Muscle layer of colon (tissue), 2 donors: ENCODE data around the gene LINGO4.

Source experiments
- H3K27ac ChIP-seq: one replicate; pipeline ENCODE4 v1.7.0; 2013; ENCODE audit warnings: low read depth, mild to moderate bottlenecking, low read length, moderate library complexity
- H3K27me3 ChIP-seq, 2 donors: one replicate each; pipeline ENCODE4 v1.7.0; 2013; ENCODE audit warnings: low read length in 2 of 2, mild to moderate bottlenecking in 2 of 2; ENCODE audit not compliant: insufficient read depth in 2 of 2, control insufficient read depth in 1 of 2
- H3K36me3 ChIP-seq: one replicate; pipeline ENCODE4 v1.7.0; 2013; ENCODE audit warnings: mild to moderate bottlenecking, low read length; ENCODE audit not compliant: insufficient read depth
- H3K4me1 ChIP-seq: one replicate; pipeline ENCODE4 v1.7.0; 2013; ENCODE audit warnings: mild to moderate bottlenecking, low read length; ENCODE audit not compliant: insufficient read depth
- H3K4me3 ChIP-seq, 2 donors: one replicate each; pipeline ENCODE4 v1.7.0; 2013; ENCODE audit warnings: low read length in 2 of 2, low read depth in 1 of 2, mild to moderate bottlenecking in 1 of 2, moderate library complexity in 1 of 2
- H3K9ac ChIP-seq: one replicate; pipeline ENCODE4 v1.7.0; 2013; ENCODE audit warnings: low read length
- H3K9me3 ChIP-seq: one replicate; pipeline ENCODE4 v1.7.0; 2013; ENCODE audit warnings: mild to moderate bottlenecking, low read length
- donor health status: abdominal sarcoma.
- donor health status: Adenocarcinoma of cecum.

Gene LINGO4

DNA sequence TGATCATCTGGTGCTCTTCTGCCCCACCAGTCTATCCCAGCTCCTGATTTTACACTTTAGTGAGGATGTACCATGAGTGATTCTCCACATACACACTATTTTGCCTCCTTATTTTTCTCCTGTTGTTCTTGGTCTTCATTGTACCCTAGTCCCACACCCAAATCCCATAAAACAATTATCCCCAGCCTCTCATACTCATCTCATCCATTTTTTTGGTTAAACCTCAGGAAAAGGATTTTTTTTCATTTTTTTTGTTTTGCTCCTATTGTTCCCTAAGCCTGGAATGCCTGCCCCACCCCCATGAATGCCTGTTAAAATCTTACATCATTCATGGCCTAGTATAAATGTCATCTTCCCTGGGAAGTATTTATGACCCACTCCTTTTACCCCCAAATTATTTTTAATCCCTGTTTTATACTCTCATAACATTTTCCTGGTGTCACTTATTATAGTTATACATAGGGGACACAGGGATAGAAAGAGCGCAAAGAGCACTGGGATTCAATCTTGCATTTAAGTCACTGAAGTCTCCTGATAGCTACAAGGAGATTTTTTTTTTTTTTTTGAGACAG, 4.9 kb upstream of the LINGO4 start:
- H3K27me3 ChIP-seq: no peaks in the 10 kb centered on the region
- H3K9ac ChIP-seq: no peak overlapping the region
- H3K27ac ChIP-seq: no peak overlapping the region
- H3K4me1 ChIP-seq: no peaks in the 10 kb centered on the region
- no peaks in the 10 kb centered on the region for H3K9me3 ChIP-seq
- H3K4me3 ChIP-seq: no peak overlapping the region
- H3K36me3 ChIP-seq: no peaks in the 10 kb centered on the region

GRCh38 chr1:151809290-151809984, 4.2 kb upstream of the LINGO4 start:
- Histone ChIP-seq H3K9me3 (no peaks in the 10 kb centered on the region), H3K36me3 (no peaks in the 10 kb centered on the region), H3K4me1 (no peaks in the 10 kb centered on the region), H3K4me3 (no peak overlapping the region), H3K27ac (no peak overlapping the region), H3K27me3 (peaks cover 0 to 4% of the 10 kb centered on the region in 2 donors), H3K9ac (no peak overlapping the region)

GRCh38 chr1:151807766-151808165, 2.5 kb upstream of the LINGO4 start:
- H3K36me3 ChIP-seq: no peaks in the 10 kb centered on the region
- H3K27me3 ChIP-seq: peaks cover 0 to 4% of the 10 kb centered on the region in 2 donors
- H3K9me3 ChIP-seq: no peaks in the 10 kb centered on the region
- H3K27ac ChIP-seq: no peak overlapping the region
- no peak overlapping the region for H3K9ac ChIP-seq
- no peak overlapping the region for H3K4me3 ChIP-seq
- no peaks in the 10 kb centered on the region for H3K4me1 ChIP-seq

DNA sequence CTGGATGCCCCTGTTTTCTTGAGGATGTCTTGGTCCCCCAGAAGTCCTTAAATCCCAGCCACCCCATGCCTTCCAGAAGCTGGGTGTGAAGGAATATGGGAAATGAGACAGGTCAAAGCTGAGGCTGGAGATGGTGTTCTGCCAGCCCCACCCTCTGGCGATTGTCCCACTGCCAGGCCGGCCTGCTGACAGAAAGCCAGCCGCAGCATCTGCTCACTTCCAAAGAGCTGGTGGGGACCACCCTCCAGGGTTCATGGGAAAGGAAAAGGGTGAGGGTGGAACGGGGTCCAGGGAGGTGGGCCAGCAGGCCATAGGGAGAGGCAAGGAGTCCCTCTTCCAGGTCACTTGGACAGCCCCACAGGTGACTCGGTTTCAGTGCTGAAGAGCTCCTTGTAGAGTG, 1.9 kb upstream of the LINGO4 start:
- Histone ChIP-seq H3K27me3 (peaks cover 0 to 4% of the 10 kb centered on the region in 2 donors), H3K36me3 (no peaks in the 10 kb centered on the region), H3K9me3 (no peaks in the 10 kb centered on the region), H3K4me1 (no peaks in the 10 kb centered on the region), H3K27ac (no peak overlapping the region), H3K4me3 (no peak overlapping the region), H3K9ac (no peak overlapping the region)

GRCh38 chr1:151806170-151806569, 951 bp upstream of the LINGO4 start:
- Histone ChIP-seq H3K27me3 (peaks cover 0 to 4% of the 10 kb centered on the region in 2 donors), H3K36me3 (no peaks in the 10 kb centered on the region), H3K9me3 (no peaks in the 10 kb centered on the region), H3K9ac (no peak overlapping the region), H3K4me1 (no peaks in the 10 kb centered on the region), H3K27ac (no peak overlapping the region), H3K4me3 (no peak overlapping the region)

DNA sequence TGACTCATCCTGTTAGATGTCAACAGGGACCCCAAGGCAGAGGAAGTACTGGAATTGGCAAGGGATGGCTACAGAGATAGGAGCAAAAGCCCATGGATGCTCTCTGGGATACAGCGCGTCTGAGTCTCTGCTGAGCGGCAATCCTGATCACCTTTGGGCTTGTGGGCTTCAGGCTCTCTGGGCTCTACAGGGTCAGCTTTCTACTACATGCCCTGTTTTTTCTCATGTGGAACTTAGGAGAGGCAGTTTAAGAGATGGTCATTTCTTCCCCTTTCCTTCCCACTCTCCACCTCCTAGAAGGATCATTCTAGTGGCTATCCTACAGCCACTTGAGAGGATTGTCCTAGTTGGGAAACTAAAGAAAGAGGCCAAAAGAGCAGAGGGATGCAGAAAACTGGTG, 1.3 kb downstream of the LINGO4 start:
- Histone ChIP-seq H3K36me3 (no peaks in the 10 kb centered on the region), H3K27me3 (peaks cover 0 to 4% of the 10 kb centered on the region in 2 donors), H3K9me3 (no peaks in the 10 kb centered on the region), H3K9ac (no peak overlapping the region), H3K27ac (no peak overlapping the region), H3K4me3 (no peak overlapping the region), H3K4me1 (no peaks in the 10 kb centered on the region)

DNA sequence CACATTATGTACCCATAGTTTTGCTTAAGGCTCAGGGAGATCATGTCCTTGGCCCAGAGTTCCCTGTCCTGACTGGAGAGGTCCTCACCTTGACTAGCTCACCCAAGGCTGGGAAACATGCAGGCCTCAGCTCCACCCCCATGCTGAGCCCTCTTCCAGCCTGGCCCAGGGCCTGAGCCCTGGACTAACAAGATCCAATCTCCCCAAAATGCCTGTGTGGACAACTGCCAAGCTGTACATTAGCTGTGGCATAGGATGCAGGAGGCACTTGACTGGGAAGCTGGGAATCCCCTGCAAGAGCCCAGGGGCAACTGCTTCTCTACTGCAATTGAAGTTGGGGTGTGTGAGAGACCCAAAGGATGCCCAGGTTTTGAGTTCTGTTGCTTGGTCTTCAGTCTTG, 2.1 kb downstream of the LINGO4 start:
- Histone ChIP-seq H3K4me3 (no peak overlapping the region), H3K36me3 (no peaks in the 10 kb centered on the region), H3K27ac (no peak overlapping the region), H3K4me1 (no peaks in the 10 kb centered on the region), H3K9me3 (no peaks in the 10 kb centered on the region), H3K9ac (no peak overlapping the region), H3K27me3 (peaks cover 0 to 4% of the 10 kb centered on the region in 2 donors)

DNA sequence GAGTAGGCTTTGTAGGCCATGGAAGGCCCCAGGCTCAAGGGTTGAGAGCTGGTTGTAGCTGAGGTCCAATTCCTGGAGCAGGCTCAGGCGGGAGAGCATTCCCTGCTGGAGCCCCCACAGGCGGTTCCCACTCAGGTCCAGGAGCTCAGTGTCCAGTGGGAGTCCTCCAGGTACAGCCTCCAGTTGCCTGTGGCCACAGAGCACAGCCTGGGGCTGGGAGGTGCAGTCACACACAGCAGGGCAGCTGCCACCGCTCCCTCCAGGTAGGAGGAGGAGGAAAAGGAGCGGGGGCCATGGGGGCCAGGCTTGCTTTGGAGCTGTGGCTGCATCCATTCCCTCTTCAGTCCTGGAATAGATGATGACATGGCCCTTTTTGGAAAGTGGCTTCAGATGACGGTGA, 2.8 kb downstream of the LINGO4 start:
- H3K27ac ChIP-seq: no peak overlapping the region
- peaks cover 0 to 4% of the 10 kb centered on the region in 2 donors for H3K27me3 ChIP-seq
- no peaks in the 10 kb centered on the region for H3K4me1 ChIP-seq

DNA sequence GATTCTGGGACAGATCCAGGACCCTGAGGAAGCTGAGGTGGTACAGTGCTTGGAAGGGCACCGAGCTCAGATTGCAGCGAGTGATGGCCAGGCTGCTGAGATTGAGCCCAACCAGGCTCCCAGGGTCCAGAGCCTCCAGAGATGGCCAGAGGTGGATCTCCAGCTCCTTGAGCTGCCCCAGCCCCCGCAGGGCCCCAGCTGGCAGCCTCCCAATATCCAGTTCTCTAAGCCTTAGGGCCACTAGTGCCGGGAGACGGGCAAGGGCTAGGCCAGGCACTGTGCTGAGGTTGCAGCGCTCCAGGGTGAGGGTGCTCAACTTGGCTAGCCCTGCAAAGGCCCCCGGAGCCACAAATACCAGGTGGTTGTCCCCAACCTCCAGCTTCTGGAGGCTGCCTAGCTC, 3.4 kb downstream of the LINGO4 start:
- Histone ChIP-seq H3K9ac (no peak overlapping the region), H3K9me3 (no peaks in the 10 kb centered on the region), H3K36me3 (no peaks in the 10 kb centered on the region), H3K4me1 (no peaks in the 10 kb centered on the region), H3K4me3 (no peak overlapping the region), H3K27me3 (peaks cover 0 to 4% of the 10 kb centered on the region in 2 donors), H3K27ac (no peak overlapping the region)

More for the DNA sequence above, 2.8 kb downstream of the LINGO4 start:
- no peaks in the 10 kb centered on the region for H3K36me3 ChIP-seq
- no peak overlapping the region for H3K9ac ChIP-seq
- H3K9me3 ChIP-seq: no peaks in the 10 kb centered on the region
- H3K4me3 ChIP-seq: no peak overlapping the region

- no peaks in the 10 kb centered on the region for H3K36me3 ChIP-seq
- no peak overlapping the region for H3K4me3 ChIP-seq
- H3K9ac ChIP-seq: no peak overlapping the region
- H3K27ac ChIP-seq: no peak overlapping the region
- H3K4me1 ChIP-seq: no peaks in the 10 kb centered on the region
- no peaks in the 10 kb centered on the region for H3K9me3 ChIP-seq
- H3K27me3 ChIP-seq: peaks cover 0 to 4% of the 10 kb centered on the region in 2 donors
These were observed 3.9 kb downstream of the LINGO4 start for GRCh38 chr1:151801310-151801820.

DNA sequence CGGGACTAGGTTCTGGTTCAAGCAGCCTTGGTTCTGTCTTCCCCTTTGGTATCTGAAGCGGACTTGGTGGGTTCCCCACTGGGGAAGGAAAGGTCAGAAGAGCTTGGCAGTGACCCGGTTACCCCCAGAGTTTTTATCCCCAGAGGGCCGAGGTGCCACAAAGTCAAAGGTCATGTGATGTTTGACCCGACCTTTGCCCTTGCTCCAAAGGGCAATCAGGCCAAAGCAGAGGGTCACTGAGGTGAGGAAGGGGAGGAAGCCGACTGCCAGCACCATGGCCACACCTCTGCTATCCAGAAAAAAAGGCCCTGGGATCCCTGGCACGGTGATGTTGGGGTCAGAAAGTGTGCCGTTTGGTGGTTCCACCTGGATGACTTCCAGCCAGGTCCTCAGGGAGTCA, 4.4 kb downstream of the LINGO4 start:
- Histone ChIP-seq H3K9me3 (no peaks in the 10 kb centered on the region), H3K9ac (no peak overlapping the region), H3K27me3 (peaks cover 0 to 4% of the 10 kb centered on the region in 2 donors), H3K4me3 (no peak overlapping the region), H3K27ac (no peak overlapping the region), H3K36me3 (no peaks in the 10 kb centered on the region), H3K4me1 (no peaks in the 10 kb centered on the region)
